ENCODE measurements around the gene NOL4L.

Gene NOL4L

GRCh38 chr20:32585011-32585585 lies at the start of gene NOL4L:
Gene NOL4L, minus strand, starts transcription at chr20:32585333. Its CDS starts 443 bp downstream, at chr20:32584890.
- peak; percentile 61 for DNase-seq

- no peak for DNase-seq
Measured at GRCh38 chr20:32634041-32634805, 49.1 kb upstream of the NOL4L start.

GRCh38 chr20:32632461-32633354 lies 47.6 kb upstream of the NOL4L start:
- DNase-seq: no peak

- no peak for DNase-seq
Measured at GRCh38 chr20:32631933-32632460, 46.9 kb upstream of the NOL4L start.

- no peak for DNase-seq
Measured at GRCh38 chr20:32629813-32630212, 44.7 kb upstream of the NOL4L start.

GRCh38 chr20:32628960-32629530 lies 43.9 kb upstream of the NOL4L start:
- no peak for DNase-seq

- DNase-seq: peak; percentile 9
Measured at GRCh38 chr20:32626859-32627636, 41.9 kb upstream of the NOL4L start.

GRCh38 chr20:32626407-32626806 lies 41.3 kb upstream of the NOL4L start:
- DNase-seq: no peak

- DNase-seq: no peak
Measured at GRCh38 chr20:32625996-32626395, 40.9 kb upstream of the NOL4L start.

GRCh38 chr20:32624687-32625345 lies 39.7 kb upstream of the NOL4L start:
- no peak for DNase-seq

- DNase-seq: no peak
Measured at GRCh38 chr20:32623667-32624157, 38.6 kb upstream of the NOL4L start.

- no peak for DNase-seq
Measured at GRCh38 chr20:32622585-32623468, 37.7 kb upstream of the NOL4L start.

- DNase-seq: no peak
Measured at GRCh38 chr20:32621891-32622584, 36.9 kb upstream of the NOL4L start.

- DNase-seq: no peak
Measured at GRCh38 chr20:32621071-32621890, 36.1 kb upstream of the NOL4L start.

GRCh38 chr20:32619586-32619985 lies 34.5 kb upstream of the NOL4L start:
- DNase-seq: no peak

- DNase-seq: no peak
Measured at GRCh38 chr20:32614772-32615171, 29.6 kb upstream of the NOL4L start.

GRCh38 chr20:32614303-32614702 lies 29.2 kb upstream of the NOL4L start:
- DNase-seq: no peak

GRCh38 chr20:32613192-32614053 lies 28.3 kb upstream of the NOL4L start:
- DNase-seq: no peak

All from stimulated activated CD4-positive, alpha-beta T cell treated with anti-CD3 and anti-CD28 coated beads, Interleukin-15, amount 100 ng/mL, for 24 hours (primary cell).